OCI-LY7 (cell line): Measurements from ENCODE around the gene FUZ. TPM values are rescaled to one million over a fixed set of nuclear protein-coding genes. Genes with fewer than 3 reads are reported as not detected.

Experiments
- BruUV-seq: library from RNA; stranded (reverse); fragments of 400-500 nt; replicated peaks from 2 replicates; lab custom pipeline; 2021; lab: Mats Ljungman, UMichigan
- CTCF ChIA-PET: fragments of 300-600 bp; sonication (Branson Sonifier 250); formaldehyde crosslinking; loops from one replicate; lab custom pipeline; 2022; ENCODE audit warnings: antibody characterized with exemption; ENCODE audit not compliant: unreplicated experiment; lab: Charles Lee
- POLR2A ChIA-PET: fragments of 300-600 bp; sonication (Branson Sonifier 250); formaldehyde crosslinking; loops from one replicate; lab custom pipeline; 2022; ENCODE audit warnings: antibody characterized with exemption; lab: Charles Lee
- DNase-seq: peaks from one replicate; pipeline ENCODE4 v3.0.0-alpha.2; 2015; ENCODE audit warnings: low spot score
- H2AFZ ChIP-seq: fragments of 200-600 bp; sonication (generic), shearing (Covaris generic); 2 replicates; pipeline ENCODE4 v1.6.1; 2014; ENCODE audit warnings: mild to moderate bottlenecking, antibody characterized with exemption, low read length, moderate library complexity
- H3K27ac ChIP-seq: fragments of 200-600 bp; sonication (generic); 2 replicates; pipeline ENCODE4 v1.5.1; 2014; ENCODE audit warnings: mixed run types, low read depth, mild to moderate bottlenecking, moderate library complexity, low read length, inconsistent platforms; ENCODE audit not compliant: poor library complexity, severe bottlenecking
- H3K36me3 ChIP-seq: fragments of 200-600 bp; sonication (generic); 2 replicates; pipeline ENCODE4 v1.6.1; 2014; ENCODE audit warnings: mild to moderate bottlenecking, antibody characterized with exemption, low read length, moderate library complexity, mixed read lengths; ENCODE audit not compliant: insufficient read depth
- H3K4me1 ChIP-seq: fragments of 200-600 bp; sonication (generic); 2 replicates; pipeline ENCODE4 v1.5.1; 2014; ENCODE audit warnings: mild to moderate bottlenecking, low read length; ENCODE audit not compliant: insufficient read depth, poor library complexity, severe bottlenecking
- H3K4me2 ChIP-seq: fragments of 200-600 bp; sonication (generic); 2 replicates; pipeline ENCODE4 v1.6.1; 2014; ENCODE audit warnings: mild to moderate bottlenecking, low read length
- H3K4me3 ChIP-seq: fragments of 200-600 bp; sonication (generic); 2 replicates; pipeline ENCODE4 v1.5.1; 2014; ENCODE audit warnings: mild to moderate bottlenecking, low read depth, low read length; ENCODE audit not compliant: poor library complexity, severe bottlenecking
- H3K79me2 ChIP-seq: fragments of 200-600 bp; sonication (generic); 2 replicates; pipeline ENCODE4 v1.6.1; 2016; ENCODE audit warnings: low read depth, mild to moderate bottlenecking, low read length, moderate library complexity, mixed read lengths; ENCODE audit not compliant: insufficient read depth
- H3K9me2 ChIP-seq: fragments of 200-600 bp; sonication (generic); 2 replicates; pipeline ENCODE4 v1.6.1; 2016; ENCODE audit warnings: mild to moderate bottlenecking, low read length, mixed read lengths; ENCODE audit not compliant: insufficient read depth
- H3K9me3 ChIP-seq: fragments of 200-600 bp; sonication (generic); 2 replicates; pipeline ENCODE4 v1.6.1; 2014; ENCODE audit warnings: mild to moderate bottlenecking, mixed run types, low read length, mixed read lengths
- H4K20me1 ChIP-seq: fragments of 200-600 bp; sonication (generic); 2 replicates; pipeline ENCODE4 v1.6.1; 2014; ENCODE audit warnings: mild to moderate bottlenecking, antibody characterized with exemption, low read length, moderate library complexity, mixed read lengths; ENCODE audit not compliant: insufficient read depth
- CTCF ChIP-seq: fragments of 200-600 bp; sonication (generic); conservative IDR thresholded peaks from 2 replicates; pipeline ENCODE4 v1.5.1; 2014; ENCODE audit warnings: mild to moderate bottlenecking, antibody characterized with exemption, low read length, moderate library complexity, mixed read lengths
- EZH2phosphoT487 ChIP-seq: fragments of 200-600 bp; sonication (generic); IDR thresholded peaks from 2 replicates; pipeline ENCODE4 v1.6.1; 2018; ENCODE audit warnings: low read depth, borderline replicate concordance, mild to moderate bottlenecking, mixed run types, antibody characterized with exemption, low read length, moderate library complexity, mixed read lengths
- intact Hi-C: fragments of 100-400 bp; cut with micrococcal nuclease; formaldehyde crosslinking; loops from one replicate; pipeline ENCODE4 v1.10.0; 2022; ENCODE audit not compliant: unreplicated experiment
- total RNA-seq, 2 experiments: library from RNA; depleted of rRNA in 1 of 2; stranded (reverse); fragments of >200 nt in 1 of 2; shearing (Covaris generic) in 1 of 2; gene quantifications; 2 replicates each; pipeline ENCODE4 v1.2.3, GENCODE V29; 2014 to 2022

The FUZ gene
- total RNA-seq, 2 experiments from 2014 or later, result 28.1 to 33.6 TPM

- ChIA-PET CTCF (no interaction called here), POLR2A (no interaction called here)
- intact Hi-C loops, result no loop called here
- no peak overlapping the region for H2AFZ ChIP-seq
- H3K9me3 ChIP-seq, result no peaks in the 10 kb centered on the region
- no TSS peak for BruUV-seq
- H3K79me2 ChIP-seq, result no peaks in the 10 kb centered on the region
- no peaks in the 10 kb centered on the region for H4K20me1 ChIP-seq
- no peak overlapping the region for H3K27ac ChIP-seq
- DNase-seq, result no peak
- no peaks in the 10 kb centered on the region for H3K9me2 ChIP-seq
- H3K4me1 ChIP-seq, result peaks cover 18% of the 10 kb centered on the region
- H3K4me3 ChIP-seq, result no peak overlapping the region
- H3K4me2 ChIP-seq, result no peak overlapping the region
- peaks cover 54% of the 10 kb centered on the region for H3K36me3 ChIP-seq
- TF ChIP-seq CTCF, result no peak
- no peak for TF ChIP-seq EZH2phosphoT487
Measured at GRCh38 chr19:49805822-49806619, 7.1 kb downstream of the FUZ start.

- Histone ChIP-seq H3K36me3 (peaks cover 79% of the 10 kb centered on the region), H3K9me3 (no peaks in the 10 kb centered on the region), H3K4me2 (no peak overlapping the region), H3K4me3 (no peak overlapping the region), H3K79me2 (no peaks in the 10 kb centered on the region), H3K9me2 (no peaks in the 10 kb centered on the region), H2AFZ (no peak overlapping the region), H4K20me1 (no peaks in the 10 kb centered on the region), H3K27ac (no peak overlapping the region), H3K4me1 (peaks cover 1% of the 10 kb centered on the region)
- ChIA-PET CTCF (no interaction called here), POLR2A (no interaction called here)
- TF ChIP-seq EZH2phosphoT487, result no peak
- no peak for DNase-seq
- intact Hi-C loops, result no loop called here
- no TSS peak for BruUV-seq
Measured at GRCh38 chr19:49803529-49803856, 9.6 kb downstream of the FUZ start.

GRCh38 chr19:49802836-49803528 lies 10.1 kb downstream of the FUZ start:
- H3K36me3 ChIP-seq, result peaks cover 81% of the 10 kb centered on the region

More at GRCh38 chr19:49802836-49803528, 10.1 kb downstream of the FUZ start:
- no peaks in the 10 kb centered on the region for H3K4me1 ChIP-seq
- H3K9me2 ChIP-seq, result no peaks in the 10 kb centered on the region
- TF ChIP-seq EZH2phosphoT487, result no peak
- no peak for TF ChIP-seq CTCF
- no peak overlapping the region for H3K4me2 ChIP-seq
- H3K4me3 ChIP-seq, result no peak overlapping the region
- no peak for DNase-seq
- BruUV-seq, result no TSS peak
- no peak overlapping the region for H2AFZ ChIP-seq
- intact Hi-C loops, result no loop called here
- CTCF ChIA-PET, result no interaction called here
- no peaks in the 10 kb centered on the region for H3K79me2 ChIP-seq
- POLR2A ChIA-PET, result no interaction called here
- H4K20me1 ChIP-seq, result no peaks in the 10 kb centered on the region
- H3K27ac ChIP-seq, result no peak overlapping the region
- H3K9me3 ChIP-seq, result no peaks in the 10 kb centered on the region
